Measurements from ENCODE around the gene IGFBP6. TPM values are rescaled to one million over a fixed set of nuclear protein-coding genes. Genes with fewer than 3 reads are reported as not detected.

Gene IGFBP6
- polyA plus RNA-seq, 1 of the 3 experiments (the other 2 are of a cell fraction) = 570 TPM

DNA sequence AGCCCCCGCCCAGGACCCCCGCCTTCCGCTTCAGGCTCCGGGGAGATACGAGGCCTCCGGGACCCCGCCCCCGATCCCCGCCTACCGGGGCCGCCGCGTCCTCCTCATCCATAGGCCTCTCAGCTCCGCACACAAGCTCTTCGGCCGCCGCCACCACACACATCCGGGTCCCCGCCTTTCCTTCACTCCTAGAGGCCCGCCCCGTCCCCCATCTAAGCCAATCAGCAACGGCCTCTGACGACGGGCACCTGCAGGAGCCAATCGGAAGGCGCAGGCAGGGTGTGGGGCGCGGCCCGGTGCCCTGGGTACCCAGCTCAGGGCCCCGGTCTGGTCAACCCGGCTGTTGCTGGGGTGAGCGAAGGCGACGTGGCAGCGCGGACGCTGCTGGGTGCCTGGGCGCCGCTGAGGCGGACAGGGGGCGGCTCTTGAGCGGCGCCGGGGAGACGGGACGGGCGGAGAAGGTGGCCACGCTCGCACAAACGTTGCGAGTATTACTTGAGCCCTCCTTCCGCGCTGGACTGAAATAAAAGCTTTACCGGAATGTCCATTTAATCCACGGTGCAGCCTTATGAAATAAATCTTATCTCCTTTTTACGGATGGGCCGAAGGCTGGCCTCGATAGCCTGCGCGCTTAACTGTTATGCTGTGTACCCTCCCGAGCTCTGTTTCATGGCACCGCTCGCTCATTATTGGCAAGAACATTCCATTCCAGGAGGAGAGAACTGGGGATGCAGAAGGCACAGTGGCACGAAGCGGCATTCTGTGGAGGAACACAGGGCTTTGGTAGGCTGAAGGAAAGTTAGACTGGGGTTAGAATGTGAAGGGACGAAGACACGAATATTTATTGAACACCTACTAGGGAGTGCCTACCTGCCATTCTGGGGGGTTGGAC lies 18.0 kb upstream of the IGFBP6 start, which contains the start of gene SPRYD3:
Gene SPRYD3, minus strand, starts transcription at position 165 of the 892 bp plus-strand sequence. Its CDS starts 57 bp downstream, at position 108.
- H3K9me2 ChIP-seq = no peaks in the 10 kb centered on the region
- peak within 1 kb of the TSS; percentile 55 to 72 for H3K4me3 ChIP-seq (ENCODE audit: low read depth in 2 of 2, low read length in 1 of 2)
- H3K4me1 ChIP-seq (ENCODE audit: control insufficient read depth in 1 of 2, insufficient read depth in 2 of 2, low read depth in 1 of 2, low read length in 1 of 2) = peaks cover 7 to 14% of the 10 kb centered on the region in 2 experiments; a peak in 2 of 4 replicates
- DNase-seq = peak; percentile 100
- WGBS (ENCODE audit: low lambda C conversion rate) = 6% methylated on average over 36 of the region's 67 CpGs
- no peaks in the 10 kb centered on the region for H3K9me3 ChIP-seq
- H3K27me3 ChIP-seq (ENCODE audit: insufficient read depth) = no peaks in the 10 kb centered on the region
- H4K20me1 ChIP-seq (ENCODE audit: insufficient read depth) = no peaks in the 10 kb centered on the region
- ChIA-PET CTCF (interaction anchor here (0.6 to 8.8 kb wide), 11 partner anchors 11 to 172 kb away, joined by 3 to 130 read pairs (median 5); partner anchors contain the start of gene IGFBP6), POLR2A (interaction anchor here (0.5 to 2.0 kb wide), 11 partner anchors 10 to 101 kb away, joined by 3 to 10 read pairs (median 4); partner anchors contain the start of genes CSAD, IGFBP6, SOAT2 and ZNF740)
- H3K9ac ChIP-seq = peak within 1 kb of the TSS; percentile 83
- peaks cover 15 to 20% of the 10 kb centered on the region in 2 experiments for H3K36me3 ChIP-seq (replicated peaks in 1 of 2; ENCODE audit: control insufficient read depth in 1 of 2, insufficient read depth in 2 of 2, low read length in 1 of 2)
- H3F3A ChIP-seq (replicated peaks; ENCODE audit: insufficient read depth) = peaks cover 24% of the 10 kb centered on the region
- peak within 1 kb of the TSS; percentile 99 for H3K4me2 ChIP-seq
- peak within 1 kb of the TSS; percentile 68 for H2AFZ ChIP-seq (ENCODE audit: low read depth)
- peaks cover 35% of the 10 kb centered on the region for H3K79me2 ChIP-seq (ENCODE audit: insufficient read depth)
- H3K27ac ChIP-seq (ENCODE audit: low read depth in 2 of 2, low read length in 1 of 2) = peak within 1 kb of the TSS; percentile 94 to 96
- no peak for TF ChIP-seq NFIC (IDR thresholded peaks at IDR 0.05; ENCODE audit: borderline replicate concordance)
- TF ChIP-seq NRF1 (IDR thresholded peaks at IDR 0.05; ENCODE audit: low read depth, low read length) = no peak
- TF ChIP-seq, protein P1, sequence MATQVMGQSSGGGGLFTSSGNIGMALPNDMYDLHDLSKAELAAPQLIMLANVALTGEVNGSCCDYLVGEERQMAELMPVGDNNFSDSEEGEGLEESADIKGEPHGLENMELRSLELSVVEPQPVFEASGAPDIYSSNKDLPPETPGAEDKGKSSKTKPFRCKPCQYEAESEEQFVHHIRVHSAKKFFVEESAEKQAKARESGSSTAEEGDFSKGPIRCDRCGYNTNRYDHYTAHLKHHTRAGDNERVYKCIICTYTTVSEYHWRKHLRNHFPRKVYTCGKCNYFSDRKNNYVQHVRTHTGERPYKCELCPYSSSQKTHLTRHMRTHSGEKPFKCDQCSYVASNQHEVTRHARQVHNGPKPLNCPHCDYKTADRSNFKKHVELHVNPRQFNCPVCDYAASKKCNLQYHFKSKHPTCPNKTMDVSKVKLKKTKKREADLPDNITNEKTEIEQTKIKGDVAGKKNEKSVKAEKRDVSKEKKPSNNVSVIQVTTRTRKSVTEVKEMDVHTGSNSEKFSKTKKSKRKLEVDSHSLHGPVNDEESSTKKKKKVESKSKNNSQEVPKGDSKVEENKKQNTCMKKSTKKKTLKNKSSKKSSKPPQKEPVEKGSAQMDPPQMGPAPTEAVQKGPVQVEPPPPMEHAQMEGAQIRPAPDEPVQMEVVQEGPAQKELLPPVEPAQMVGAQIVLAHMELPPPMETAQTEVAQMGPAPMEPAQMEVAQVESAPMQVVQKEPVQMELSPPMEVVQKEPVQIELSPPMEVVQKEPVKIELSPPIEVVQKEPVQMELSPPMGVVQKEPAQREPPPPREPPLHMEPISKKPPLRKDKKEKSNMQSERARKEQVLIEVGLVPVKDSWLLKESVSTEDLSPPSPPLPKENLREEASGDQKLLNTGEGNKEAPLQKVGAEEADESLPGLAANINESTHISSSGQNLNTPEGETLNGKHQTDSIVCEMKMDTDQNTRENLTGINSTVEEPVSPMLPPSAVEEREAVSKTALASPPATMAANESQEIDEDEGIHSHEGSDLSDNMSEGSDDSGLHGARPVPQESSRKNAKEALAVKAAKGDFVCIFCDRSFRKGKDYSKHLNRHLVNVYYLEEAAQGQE (IDR thresholded peaks at IDR 0.05; ENCODE audit: low read depth, low read length) = 0 out of 2 replicates have a peak, but pooled peaks have one; percentile 6
- peak; percentile 88 for TF ChIP-seq POLR2AphosphoS5 (IDR thresholded peaks at IDR 0.05; ENCODE audit: low read depth, low read length)
- TF ChIP-seq FOXJ3 (CRISPR knock-in tag; IDR thresholded peaks at IDR 0.05) = no peak
- TF ChIP-seq JUND (IDR thresholded peaks at IDR 0.05) = no peak
- TF ChIP-seq GABPA (IDR thresholded peaks at IDR 0.05; ENCODE audit: low read depth) = peak; percentile 54
- TF ChIP-seq RCOR1 (IDR thresholded peaks at IDR 0.05; ENCODE audit: low read length) = no peak; the same call in 1 of the 2 replicates
- peak; percentile 86 for TF ChIP-seq RFX5 (IDR thresholded peaks at IDR 0.05; ENCODE audit: low read length)
- TF ChIP-seq, protein P2, sequence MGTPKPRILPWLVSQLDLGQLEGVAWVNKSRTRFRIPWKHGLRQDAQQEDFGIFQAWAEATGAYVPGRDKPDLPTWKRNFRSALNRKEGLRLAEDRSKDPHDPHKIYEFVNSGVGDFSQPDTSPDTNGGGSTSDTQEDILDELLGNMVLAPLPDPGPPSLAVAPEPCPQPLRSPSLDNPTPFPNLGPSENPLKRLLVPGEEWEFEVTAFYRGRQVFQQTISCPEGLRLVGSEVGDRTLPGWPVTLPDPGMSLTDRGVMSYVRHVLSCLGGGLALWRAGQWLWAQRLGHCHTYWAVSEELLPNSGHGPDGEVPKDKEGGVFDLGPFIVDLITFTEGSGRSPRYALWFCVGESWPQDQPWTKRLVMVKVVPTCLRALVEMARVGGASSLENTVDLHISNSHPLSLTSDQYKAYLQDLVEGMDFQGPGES (IDR thresholded peaks at IDR 0.05; ENCODE audit: low read depth, low read length) = peak; percentile 95
- TF ChIP-seq, protein P3, sequence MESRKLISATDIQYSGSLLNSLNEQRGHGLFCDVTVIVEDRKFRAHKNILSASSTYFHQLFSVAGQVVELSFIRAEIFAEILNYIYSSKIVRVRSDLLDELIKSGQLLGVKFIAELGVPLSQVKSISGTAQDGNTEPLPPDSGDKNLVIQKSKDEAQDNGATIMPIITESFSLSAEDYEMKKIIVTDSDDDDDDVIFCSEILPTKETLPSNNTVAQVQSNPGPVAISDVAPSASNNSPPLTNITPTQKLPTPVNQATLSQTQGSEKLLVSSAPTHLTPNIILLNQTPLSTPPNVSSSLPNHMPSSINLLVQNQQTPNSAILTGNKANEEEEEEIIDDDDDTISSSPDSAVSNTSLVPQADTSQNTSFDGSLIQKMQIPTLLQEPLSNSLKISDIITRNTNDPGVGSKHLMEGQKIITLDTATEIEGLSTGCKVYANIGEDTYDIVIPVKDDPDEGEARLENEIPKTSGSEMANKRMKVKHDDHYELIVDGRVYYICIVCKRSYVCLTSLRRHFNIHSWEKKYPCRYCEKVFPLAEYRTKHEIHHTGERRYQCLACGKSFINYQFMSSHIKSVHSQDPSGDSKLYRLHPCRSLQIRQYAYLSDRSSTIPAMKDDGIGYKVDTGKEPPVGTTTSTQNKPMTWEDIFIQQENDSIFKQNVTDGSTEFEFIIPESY (IDR thresholded peaks at IDR 0.05; ENCODE audit: borderline replicate concordance, low read depth) = no peak
- TF ChIP-seq TEAD4 (IDR thresholded peaks at IDR 0.05; ENCODE audit: borderline replicate concordance, insufficient read depth) = 0 out of 2 replicates have a peak, but pooled peaks have one; percentile 6
- TF ChIP-seq FOXM1 (IDR thresholded peaks at IDR 0.05; ENCODE audit: low read depth) = no peak
- TF ChIP-seq FOSL2 (IDR thresholded peaks at IDR 0.05; ENCODE audit: borderline replicate concordance, low read depth) = no peak
- TF ChIP-seq, protein P4, sequence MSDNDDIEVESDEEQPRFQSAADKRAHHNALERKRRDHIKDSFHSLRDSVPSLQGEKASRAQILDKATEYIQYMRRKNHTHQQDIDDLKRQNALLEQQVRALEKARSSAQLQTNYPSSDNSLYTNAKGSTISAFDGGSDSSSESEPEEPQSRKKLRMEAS (IDR thresholded peaks at IDR 0.05; ENCODE audit: low read depth) = peak; percentile 63; the same call in 1 of the 2 replicates
- no peak; a peak in 1 of 4 replicates for TF ChIP-seq EP300 (IDR thresholded peaks at IDR 0.05; ENCODE audit: borderline replicate concordance in 1 of 2, low read depth in 1 of 2, low read length in 1 of 2)
- TF ChIP-seq ELF1 (IDR thresholded peaks at IDR 0.05) = peak; percentile 73
- TF ChIP-seq SMC3 (IDR thresholded peaks at IDR 0.05; ENCODE audit: low read depth, low read length) = no peak
- TF ChIP-seq TAF1 (IDR thresholded peaks at IDR 0.05; ENCODE audit: borderline replicate concordance, low read depth, low read length) = peak; percentile 68; the same call in 1 of the 2 replicates
- TF ChIP-seq MXI1 (IDR thresholded peaks at IDR 0.05; ENCODE audit: low read depth, low read length) = no peak; the same call in 1 of the 2 replicates
- TF ChIP-seq, protein P5, sequence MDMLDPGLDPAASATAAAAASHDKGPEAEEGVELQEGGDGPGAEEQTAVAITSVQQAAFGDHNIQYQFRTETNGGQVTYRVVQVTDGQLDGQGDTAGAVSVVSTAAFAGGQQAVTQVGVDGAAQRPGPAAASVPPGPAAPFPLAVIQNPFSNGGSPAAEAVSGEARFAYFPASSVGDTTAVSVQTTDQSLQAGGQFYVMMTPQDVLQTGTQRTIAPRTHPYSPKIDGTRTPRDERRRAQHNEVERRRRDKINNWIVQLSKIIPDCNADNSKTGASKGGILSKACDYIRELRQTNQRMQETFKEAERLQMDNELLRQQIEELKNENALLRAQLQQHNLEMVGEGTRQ (IDR thresholded peaks at IDR 0.05; ENCODE audit: borderline replicate concordance, low read depth, low read length) = no peak
- TF ChIP-seq RXRA (IDR thresholded peaks at IDR 0.05; ENCODE audit: borderline replicate concordance, low read depth) = 0 out of 2 replicates have a peak, but pooled peaks have one; percentile 17
- peak; percentile 91 for TF ChIP-seq CHD2 (IDR thresholded peaks at IDR 0.05; ENCODE audit: low read length, partially characterized antibody)
- no peak for TF ChIP-seq MEF2A (IDR thresholded peaks at IDR 0.05; ENCODE audit: borderline replicate concordance, low read depth)

Data from SK-N-SH (cell line).